Right atrium auricular region (tissue), 2 donors: Measurements from ENCODE around the gene NCAPG2. TPM values are rescaled to one million over a fixed set of nuclear protein-coding genes. Genes with fewer than 3 reads are reported as not detected.

Experiments used
- DNase-seq: peaks from one replicate; pipeline ENCODE4 v3.0.0-alpha.2; 2019; ENCODE audit warnings: low spot score
- H3K27ac ChIP-seq, 2 donors: fragments of 200-600 bp; sonication (generic); 1 replicate in 1 of 2; 2 replicates in 1 of 2; pipeline ENCODE4 v1.5.1; 2016 to 2019
- H3K27me3 ChIP-seq, 2 donors: fragments of 200-600 bp; sonication (generic); one replicate each; pipeline versions ENCODE4 v1.5.1 to v1.6.0; 2017 to 2019
- H3K36me3 ChIP-seq: fragments of 200-600 bp; sonication (generic); one replicate; pipeline ENCODE4 v1.5.1; 2016
- H3K4me1 ChIP-seq, 2 donors: fragments of 200-600 bp; sonication (generic); one replicate each; pipeline versions ENCODE4 v1.5.1 to v1.6.0; 2017 to 2019
- H3K4me3 ChIP-seq, 2 donors: fragments of 200-600 bp; sonication (generic); 1 replicate in 1 of 2; 2 replicates in 1 of 2; pipeline ENCODE4 v1.5.1; 2017 to 2019; ENCODE audit warnings: mild to moderate bottlenecking in 1 of 2, moderate library complexity in 1 of 2
- H3K9me3 ChIP-seq, 2 donors: fragments of 200-600 bp; sonication (generic); one replicate each; pipeline ENCODE4 v1.5.1; 2019
- total RNA-seq, 2 donors: library from RNA; depleted of rRNA; stranded (reverse); fragments of >200 nt; gene quantifications; one replicate each; pipeline ENCODE4 v1.1.0, GENCODE V29; 2016
- TF ChIP-seq, protein P1 (sequence below), 2 donors: fragments of 200-600 bp; sonication (generic); IDR thresholded peaks; one replicate each; pipeline ENCODE4 v1.5.1; 2019; ENCODE audit warnings: antibody characterized with exemption in 2 of 2

The NCAPG2 gene
- total RNA-seq, 2 donors from 2014 or later = 2.8 to 3.1 TPM

DNA sequence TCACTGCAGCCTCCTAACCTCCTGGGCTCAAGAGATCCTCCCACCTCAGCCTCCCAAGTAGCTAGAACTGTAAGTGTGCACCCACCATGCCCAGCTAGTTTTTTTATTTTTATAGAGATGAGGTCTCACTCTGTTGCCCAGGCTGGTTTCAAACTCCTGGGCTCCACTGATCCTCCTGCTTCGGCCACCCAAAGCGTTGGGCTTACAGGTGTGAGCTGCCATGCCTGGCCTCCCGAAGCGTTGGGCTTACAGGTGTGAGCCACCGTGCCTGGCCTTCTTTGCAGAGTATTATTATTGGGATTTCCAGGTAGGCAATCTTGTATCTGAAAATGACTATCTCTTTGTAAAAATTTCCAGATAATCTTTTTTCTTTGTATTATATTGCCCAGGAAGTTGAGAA, 23.1 kb upstream of the NCAPG2 start:
- Histone ChIP-seq H3K4me3 (no peak overlapping the region), H3K9me3 (no peaks in the 10 kb centered on the region), H3K27ac (no peak overlapping the region), H3K27me3 (no peaks in the 10 kb centered on the region), H3K36me3 (peaks cover 15% of the 10 kb centered on the region), H3K4me1 (no peaks in the 10 kb centered on the region)
- no peak for DNase-seq
- TF ChIP-seq, protein P1, sequence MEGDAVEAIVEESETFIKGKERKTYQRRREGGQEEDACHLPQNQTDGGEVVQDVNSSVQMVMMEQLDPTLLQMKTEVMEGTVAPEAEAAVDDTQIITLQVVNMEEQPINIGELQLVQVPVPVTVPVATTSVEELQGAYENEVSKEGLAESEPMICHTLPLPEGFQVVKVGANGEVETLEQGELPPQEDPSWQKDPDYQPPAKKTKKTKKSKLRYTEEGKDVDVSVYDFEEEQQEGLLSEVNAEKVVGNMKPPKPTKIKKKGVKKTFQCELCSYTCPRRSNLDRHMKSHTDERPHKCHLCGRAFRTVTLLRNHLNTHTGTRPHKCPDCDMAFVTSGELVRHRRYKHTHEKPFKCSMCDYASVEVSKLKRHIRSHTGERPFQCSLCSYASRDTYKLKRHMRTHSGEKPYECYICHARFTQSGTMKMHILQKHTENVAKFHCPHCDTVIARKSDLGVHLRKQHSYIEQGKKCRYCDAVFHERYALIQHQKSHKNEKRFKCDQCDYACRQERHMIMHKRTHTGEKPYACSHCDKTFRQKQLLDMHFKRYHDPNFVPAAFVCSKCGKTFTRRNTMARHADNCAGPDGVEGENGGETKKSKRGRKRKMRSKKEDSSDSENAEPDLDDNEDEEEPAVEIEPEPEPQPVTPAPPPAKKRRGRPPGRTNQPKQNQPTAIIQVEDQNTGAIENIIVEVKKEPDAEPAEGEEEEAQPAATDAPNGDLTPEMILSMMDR (IDR thresholded peaks at IDR 0.05) = no peak

DNA sequence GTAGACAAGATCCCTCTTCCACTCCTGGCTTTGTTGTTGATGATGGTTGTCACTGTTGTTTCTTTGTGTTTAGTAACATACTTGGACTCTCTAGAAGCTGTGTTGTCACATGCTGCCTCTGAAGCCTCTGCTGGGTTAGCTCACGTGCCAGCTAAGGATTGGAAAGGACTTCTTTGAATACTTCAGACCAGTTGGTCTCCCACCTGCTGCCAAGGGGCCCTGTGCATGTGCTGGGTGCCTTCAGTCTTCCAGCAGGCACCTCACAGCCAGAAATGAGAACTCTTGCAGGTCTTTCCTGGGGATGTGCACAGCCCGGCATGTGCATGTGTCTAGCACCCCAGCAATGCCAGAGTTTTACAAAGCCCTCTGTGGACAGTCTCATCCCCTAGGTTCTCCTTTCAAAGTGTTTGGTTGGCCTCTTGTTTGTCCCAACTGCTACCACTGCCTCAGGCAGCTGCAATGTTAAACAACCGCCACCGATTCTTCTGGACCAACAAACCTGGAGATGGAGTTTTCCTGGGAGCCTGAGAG, 21.7 kb upstream of the NCAPG2 start:
- DNase-seq = no peak
- TF ChIP-seq, protein P1 (IDR thresholded peaks at IDR 0.05) = no peak
- H3K4me3 ChIP-seq = no peak overlapping the region
- H3K27ac ChIP-seq = no peak overlapping the region
- peaks cover 4% of the 10 kb centered on the region for H3K36me3 ChIP-seq
- H3K27me3 ChIP-seq = no peaks in the 10 kb centered on the region
- H3K4me1 ChIP-seq = no peaks in the 10 kb centered on the region
- H3K9me3 ChIP-seq = no peaks in the 10 kb centered on the region

DNA sequence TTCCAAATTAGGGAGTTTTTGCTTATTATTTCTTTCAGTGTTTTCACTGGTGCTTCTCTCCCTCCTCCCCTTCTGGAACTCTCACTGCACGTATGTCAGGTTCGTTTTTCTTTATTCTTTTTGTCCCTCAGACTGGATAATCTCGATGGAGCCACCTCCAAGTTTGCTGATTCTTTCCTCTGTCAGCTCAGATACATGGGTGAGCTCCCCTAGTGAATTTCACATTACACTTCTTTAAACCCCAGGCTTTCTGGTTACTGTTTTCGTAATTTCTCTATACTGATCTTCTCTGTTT, 20.8 kb upstream of the NCAPG2 start:
- no peak for DNase-seq
- Histone ChIP-seq H3K36me3 (peaks cover 4% of the 10 kb centered on the region), H3K27ac (no peak overlapping the region), H3K4me3 (no peak overlapping the region), H3K27me3 (no peaks in the 10 kb centered on the region), H3K4me1 (no peaks in the 10 kb centered on the region), H3K9me3 (no peaks in the 10 kb centered on the region)
- TF ChIP-seq, protein P1 (IDR thresholded peaks at IDR 0.05) = no peak

DNA sequence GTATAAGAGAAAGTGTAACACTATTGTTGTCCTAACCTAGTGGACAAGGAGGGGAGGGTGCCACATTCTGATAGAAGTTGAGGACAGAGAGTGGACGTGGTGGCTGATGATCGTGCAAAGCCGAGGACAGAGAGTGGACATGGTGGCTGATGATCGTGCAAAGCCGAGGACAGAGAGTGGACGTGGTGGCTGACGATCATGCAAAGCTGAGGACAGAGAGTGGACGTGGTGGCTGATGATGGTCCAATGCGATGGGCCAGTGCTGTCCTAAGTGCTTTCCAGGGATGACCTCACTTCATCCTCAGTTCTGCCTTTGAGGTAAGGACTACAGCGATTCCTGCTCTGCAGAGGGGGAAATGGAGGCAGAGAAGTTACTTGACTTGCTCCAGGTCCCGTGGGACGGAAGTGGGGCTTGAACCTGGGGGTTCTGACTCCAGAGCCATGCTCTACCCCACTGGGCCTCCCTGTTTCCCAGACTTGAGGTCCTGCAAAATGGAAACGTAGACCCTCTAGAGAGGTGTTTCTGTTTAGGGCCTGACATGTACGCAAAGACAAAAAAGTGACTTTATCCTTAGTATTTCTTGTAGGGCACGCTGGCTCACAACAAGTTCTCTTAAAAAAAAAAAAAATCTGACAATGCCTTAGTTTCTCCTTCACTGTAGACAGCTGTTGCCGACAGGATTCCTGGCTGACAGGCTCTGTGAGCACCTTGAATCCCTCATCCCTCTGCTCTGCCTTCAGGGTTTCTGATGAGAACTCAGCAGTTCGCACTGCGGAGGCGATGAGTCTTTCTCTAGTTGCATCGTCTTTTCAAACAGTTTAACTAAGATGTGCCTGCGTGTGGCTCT, 20.3 kb upstream of the NCAPG2 start:
- Histone ChIP-seq H3K4me3 (no peak overlapping the region), H3K9me3 (no peaks in the 10 kb centered on the region), H3K27me3 (no peaks in the 10 kb centered on the region), H3K4me1 (no peaks in the 10 kb centered on the region), H3K36me3 (peaks cover 3% of the 10 kb centered on the region), H3K27ac (no peak overlapping the region)
- DNase-seq = no peak
- TF ChIP-seq, protein P1 (IDR thresholded peaks at IDR 0.05) = no peak

DNA sequence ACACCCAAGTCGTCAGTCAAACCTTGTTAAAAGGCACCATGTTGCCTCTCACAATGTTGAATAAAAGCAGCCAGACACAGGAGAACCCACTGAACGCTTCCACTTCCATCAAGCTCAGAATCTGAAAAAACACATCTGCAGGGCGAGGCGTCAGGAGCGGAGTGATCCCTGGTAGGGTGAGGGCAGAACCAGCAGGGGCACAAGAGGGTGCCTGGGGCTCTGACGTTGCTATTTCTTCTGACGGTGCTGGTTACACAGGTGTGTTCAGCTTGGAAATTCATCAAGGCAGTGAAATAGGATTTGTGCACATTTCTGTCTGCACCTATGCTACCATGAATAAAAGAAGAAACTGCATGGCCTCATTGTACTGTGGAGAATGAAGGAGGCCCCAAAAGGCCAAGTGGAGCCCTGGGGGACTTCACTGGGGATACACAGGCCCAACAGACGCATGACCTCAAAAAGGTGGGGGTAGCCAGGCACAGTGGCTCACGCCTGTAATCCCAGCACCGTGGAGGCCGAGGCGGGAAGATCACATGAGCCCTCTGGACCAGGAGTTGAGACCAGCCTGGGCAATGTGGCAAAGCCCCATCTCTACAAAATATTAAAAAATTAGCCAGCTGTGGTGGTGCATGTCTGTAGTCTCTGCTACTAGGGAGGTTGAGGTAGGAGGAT, 19.2 kb upstream of the NCAPG2 start:
- Histone ChIP-seq H3K4me1 (no peaks in the 10 kb centered on the region), H3K36me3 (no peaks in the 10 kb centered on the region), H3K27ac (no peak overlapping the region), H3K27me3 (no peaks in the 10 kb centered on the region), H3K4me3 (no peak overlapping the region), H3K9me3 (no peaks in the 10 kb centered on the region)
- TF ChIP-seq, protein P1 (IDR thresholded peaks at IDR 0.05) = no peak
- DNase-seq = no peak
